A673 (cell line): ENCODE results near the gene PID1. TPM values are rescaled to one million over a fixed set of nuclear protein-coding genes. Genes with fewer than 3 reads are reported as not detected.

Experiments
- BruUV-seq: library from RNA; stranded (reverse); fragments of 400-500 nt; replicated peaks from 2 replicates; lab custom pipeline; 2021; lab: Mats Ljungman, UMichigan
- CTCF ChIA-PET: fragments of 300-600 bp; sonication (Branson Sonifier 250); formaldehyde crosslinking; loops from one replicate; lab custom pipeline; 2022; ENCODE audit warnings: antibody characterized with exemption; lab: Charles Lee
- POLR2A ChIA-PET: fragments of 300-600 bp; sonication (Branson Sonifier 250); formaldehyde crosslinking; loops from one replicate; lab custom pipeline; 2022; ENCODE audit warnings: antibody characterized with exemption; ENCODE audit not compliant: low non-redundant PET; lab: Charles Lee
- DNase-seq: peaks from one replicate; pipeline ENCODE4 v3.0.0-alpha.2; 2015; ENCODE audit warnings: low spot score
- H3K27ac ChIP-seq: fragments of 200-600 bp; sonication (generic); 2 replicates; pipeline ENCODE4 v1.5.1; 2016; ENCODE audit warnings: mixed run types, low read depth, mild to moderate bottlenecking, mixed read lengths, antibody characterized with exemption, low read length; ENCODE audit not compliant: poor library complexity, severe bottlenecking
- H3K27me3 ChIP-seq: fragments of 200-600 bp; sonication (generic); replicated peaks from 2 replicates; pipeline ENCODE4 v1.6.1; 2017; ENCODE audit warnings: mixed run types, low read depth, mild to moderate bottlenecking, mixed read lengths, antibody characterized with exemption, low read length; ENCODE audit not compliant: insufficient read depth, poor library complexity
- H3K36me3 ChIP-seq: fragments of 200-600 bp; sonication (generic); 2 replicates; pipeline ENCODE4 v1.6.1; 2016; ENCODE audit warnings: mixed run types, mild to moderate bottlenecking, mixed read lengths, antibody characterized with exemption, low read length; ENCODE audit not compliant: insufficient read depth, poor library complexity, severe bottlenecking
- H3K4me1 ChIP-seq: fragments of 200-600 bp; sonication (generic); 2 replicates; pipeline ENCODE4 v1.6.1; 2017; ENCODE audit warnings: mixed run types, mild to moderate bottlenecking, mixed read lengths, antibody characterized with exemption, low read length; ENCODE audit not compliant: insufficient read depth, poor library complexity, severe bottlenecking
- H3K4me3 ChIP-seq: fragments of 200-600 bp; sonication (generic); 2 replicates; pipeline ENCODE4 v1.5.1; 2016; ENCODE audit warnings: low read depth, mixed run types, mild to moderate bottlenecking, mixed read lengths, low read length; ENCODE audit not compliant: poor library complexity, severe bottlenecking
- H3K9me3 ChIP-seq: fragments of 200-600 bp; sonication (generic); 2 replicates; pipeline ENCODE4 v1.6.1; 2016; ENCODE audit warnings: mixed run types, low read depth, mild to moderate bottlenecking, mixed read lengths, antibody characterized with exemption, low read length; ENCODE audit not compliant: poor library complexity, severe bottlenecking
- CTCF ChIP-seq: fragments of 300-800, 200-600 bp; sonication (generic); conservative IDR thresholded peaks from 2 replicates; pipeline ENCODE4 v1.5.1; 2017; ENCODE audit warnings: low read depth, mild to moderate bottlenecking, antibody characterized with exemption, low read length, moderate library complexity, mixed read lengths
- EZH2 ChIP-seq: fragments of 200-600 bp; sonication (generic); IDR thresholded peaks from 2 replicates; pipeline ENCODE4 v1.6.1; 2017; ENCODE audit warnings: borderline replicate concordance, low read depth, mild to moderate bottlenecking, mixed read lengths, antibody characterized with exemption, low read length; ENCODE audit not compliant: poor library complexity, severe bottlenecking
- intact Hi-C: fragments of 100-400 bp; cut with micrococcal nuclease; formaldehyde crosslinking; loops from one replicate; pipeline ENCODE4 v1.10.0; 2022; ENCODE audit not compliant: unreplicated experiment
- total RNA-seq: library from RNA; stranded (reverse); gene quantifications from 2 replicates; pipeline ENCODE4 v1.2.3, GENCODE V29; 2021

PID1 gene
- total RNA-seq, 1 experiment from 2014 or later = 1.5 TPM

DNA sequence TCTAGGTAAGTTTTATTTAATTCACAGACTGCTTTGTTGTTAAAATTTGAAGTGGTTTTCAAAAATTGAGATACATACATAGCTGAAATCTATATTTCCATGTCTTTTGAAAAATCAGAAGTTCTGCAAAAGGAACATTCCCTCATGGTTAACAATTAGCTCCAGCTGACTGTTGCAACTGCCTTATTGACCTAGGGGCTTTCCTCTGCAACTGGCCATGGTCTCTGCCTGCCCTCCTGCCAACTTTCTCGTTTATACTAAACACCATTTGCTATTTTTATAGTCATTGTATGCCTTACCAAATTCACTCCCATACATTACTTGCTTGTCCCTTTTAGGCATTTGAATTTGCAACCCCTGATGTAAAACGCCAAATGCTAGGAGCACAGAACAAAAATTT is 107.2 kb downstream of the PID1 start:
- no peaks in the 10 kb centered on the region for H3K27me3 ChIP-seq
- DNase-seq = no peak
- H3K27ac ChIP-seq = no peak overlapping the region
- no peaks in the 10 kb centered on the region for H3K4me1 ChIP-seq
- ChIA-PET POLR2A (no interaction called here), CTCF (no interaction called here)
- no peak overlapping the region for H3K4me3 ChIP-seq
- TF ChIP-seq EZH2 = no peak
- TF ChIP-seq CTCF = no peak
- no peaks in the 10 kb centered on the region for H3K36me3 ChIP-seq
- BruUV-seq = no TSS peak
- intact Hi-C loops = no loop called here
- H3K9me3 ChIP-seq = no peaks in the 10 kb centered on the region

- ChIA-PET CTCF (no interaction called here), POLR2A (no interaction called here)
- Histone ChIP-seq H3K9me3 (no peaks in the 10 kb centered on the region), H3K27ac (no peak overlapping the region), H3K4me1 (no peaks in the 10 kb centered on the region), H3K4me3 (no peak overlapping the region), H3K27me3 (no peaks in the 10 kb centered on the region), H3K36me3 (no peaks in the 10 kb centered on the region)
- DNase-seq = no peak
- intact Hi-C loops = no loop called here
- TF ChIP-seq EZH2 = no peak
- no peak for TF ChIP-seq CTCF
- no TSS peak for BruUV-seq
These were observed 109.1 kb downstream of the PID1 start for GRCh38 chr2:229162015-229162414.

DNA sequence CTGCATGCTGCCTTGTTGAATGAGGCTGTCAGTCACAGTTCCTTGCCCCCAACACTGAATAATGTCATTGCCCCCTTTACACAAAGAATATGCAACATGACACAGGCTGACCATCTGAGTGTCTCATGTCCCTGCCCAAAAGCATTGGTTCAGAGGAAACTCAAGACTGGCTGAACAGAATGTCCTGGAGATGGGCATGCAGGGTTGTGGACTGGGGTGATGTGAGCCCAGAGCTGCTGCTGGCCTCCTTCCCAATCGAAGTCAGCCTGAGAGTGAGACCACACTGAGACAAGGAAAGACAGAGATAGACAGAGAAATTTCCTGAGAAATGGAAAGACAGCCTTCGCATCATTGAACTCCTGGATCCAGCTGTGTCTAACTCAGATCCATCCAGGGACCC is 110.1 kb downstream of the PID1 start:
- BruUV-seq = no TSS peak
- POLR2A ChIA-PET = no interaction called here
- Histone ChIP-seq H3K27me3 (no peaks in the 10 kb centered on the region), H3K27ac (no peak overlapping the region), H3K9me3 (no peaks in the 10 kb centered on the region), H3K4me1 (no peaks in the 10 kb centered on the region), H3K4me3 (no peak overlapping the region), H3K36me3 (no peaks in the 10 kb centered on the region)
- TF ChIP-seq CTCF (no peak), EZH2 (no peak)
- CTCF ChIA-PET = no interaction called here
- DNase-seq = no peak
- intact Hi-C loops = no loop called here
